ENCODE results near the gene C12orf56.

Gene C12orf56

DNA sequence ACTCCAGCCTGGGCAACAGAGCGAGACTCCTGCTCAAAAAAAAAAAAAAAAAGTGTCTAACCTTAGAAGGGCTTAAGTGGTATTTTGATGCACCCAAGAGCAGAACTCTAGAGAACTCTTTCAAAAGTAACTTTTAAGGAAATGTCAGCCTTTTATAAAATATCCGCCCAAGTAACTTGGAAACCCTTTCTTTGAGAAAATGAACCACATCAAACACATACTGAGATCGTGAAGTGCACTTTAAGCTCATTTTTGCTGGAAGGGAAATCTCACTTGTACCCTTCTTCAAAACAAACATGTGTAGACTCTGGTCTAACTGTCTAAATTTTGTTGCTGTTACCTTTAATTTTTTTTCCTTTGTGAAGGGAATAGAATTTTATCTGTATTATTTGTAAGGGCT, 5.5 kb downstream of the C12orf56 start:
- TF ChIP-seq YY1 (IDR thresholded peaks at IDR 0.05; ENCODE audit: low read depth): no peak
- TF ChIP-seq, protein P1, sequence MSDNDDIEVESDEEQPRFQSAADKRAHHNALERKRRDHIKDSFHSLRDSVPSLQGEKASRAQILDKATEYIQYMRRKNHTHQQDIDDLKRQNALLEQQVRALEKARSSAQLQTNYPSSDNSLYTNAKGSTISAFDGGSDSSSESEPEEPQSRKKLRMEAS (IDR thresholded peaks at IDR 0.05): no peak
- TF ChIP-seq ZBTB7A (IDR thresholded peaks at IDR 0.05; ENCODE audit: low read depth): no peak
- no peak for TF ChIP-seq NFIC (IDR thresholded peaks at IDR 0.05)
- no peak for TF ChIP-seq RAD21 (IDR thresholded peaks at IDR 0.05; ENCODE audit: low read depth)

DNA sequence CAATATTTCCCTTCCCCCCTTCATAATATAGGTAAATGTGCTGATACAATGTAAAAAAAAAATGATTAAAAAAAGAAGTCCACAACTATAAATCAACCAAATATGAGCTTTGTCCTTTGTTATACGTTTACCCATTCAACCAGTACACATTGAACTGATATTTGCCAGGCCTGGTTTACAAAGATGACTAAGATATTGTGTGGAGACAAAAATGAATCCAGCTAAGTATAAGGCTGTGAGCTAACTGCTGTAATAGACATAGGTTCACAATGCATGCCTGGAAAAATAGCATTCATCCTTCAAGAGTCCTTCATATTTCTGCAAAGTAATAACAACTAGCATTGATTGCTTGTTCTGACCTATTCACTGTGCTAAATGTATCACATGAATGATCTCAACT, 6.9 kb downstream of the C12orf56 start:
- no peak for TF ChIP-seq FOXM1 (IDR thresholded peaks at IDR 0.05; ENCODE audit: borderline replicate concordance, low read depth)
- TF ChIP-seq YY1 (IDR thresholded peaks at IDR 0.05; ENCODE audit: low read depth): no peak
- TF ChIP-seq, protein P1 (IDR thresholded peaks at IDR 0.05): no peak
- no peak for TF ChIP-seq TAF1 (IDR thresholded peaks at IDR 0.05; ENCODE audit: low read depth)
- no peak for TF ChIP-seq TEAD4 (IDR thresholded peaks at IDR 0.05)
- TF ChIP-seq TCF12 (IDR thresholded peaks at IDR 0.05; ENCODE audit: low read depth): no peak
- TF ChIP-seq CREB1 (IDR thresholded peaks at IDR 0.05; ENCODE audit: low read depth): no peak
- TF ChIP-seq CEBPB (IDR thresholded peaks at IDR 0.05): no peak
- TF ChIP-seq RAD21 (IDR thresholded peaks at IDR 0.05; ENCODE audit: low read depth): no peak
- TF ChIP-seq, protein P2, sequence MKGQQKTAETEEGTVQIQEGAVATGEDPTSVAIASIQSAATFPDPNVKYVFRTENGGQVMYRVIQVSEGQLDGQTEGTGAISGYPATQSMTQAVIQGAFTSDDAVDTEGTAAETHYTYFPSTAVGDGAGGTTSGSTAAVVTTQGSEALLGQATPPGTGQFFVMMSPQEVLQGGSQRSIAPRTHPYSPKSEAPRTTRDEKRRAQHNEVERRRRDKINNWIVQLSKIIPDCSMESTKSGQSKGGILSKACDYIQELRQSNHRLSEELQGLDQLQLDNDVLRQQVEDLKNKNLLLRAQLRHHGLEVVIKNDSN (IDR thresholded peaks at IDR 0.05): no peak
- no peak for TF ChIP-seq EP300 (IDR thresholded peaks at IDR 0.05; ENCODE audit: borderline replicate concordance)
- no peak for TF ChIP-seq ZBTB7A (IDR thresholded peaks at IDR 0.05; ENCODE audit: low read depth)
- no peak for TF ChIP-seq EGR1 (IDR thresholded peaks at IDR 0.05)
- TF ChIP-seq NFIC (IDR thresholded peaks at IDR 0.05): no peak
- TF ChIP-seq, protein P3, sequence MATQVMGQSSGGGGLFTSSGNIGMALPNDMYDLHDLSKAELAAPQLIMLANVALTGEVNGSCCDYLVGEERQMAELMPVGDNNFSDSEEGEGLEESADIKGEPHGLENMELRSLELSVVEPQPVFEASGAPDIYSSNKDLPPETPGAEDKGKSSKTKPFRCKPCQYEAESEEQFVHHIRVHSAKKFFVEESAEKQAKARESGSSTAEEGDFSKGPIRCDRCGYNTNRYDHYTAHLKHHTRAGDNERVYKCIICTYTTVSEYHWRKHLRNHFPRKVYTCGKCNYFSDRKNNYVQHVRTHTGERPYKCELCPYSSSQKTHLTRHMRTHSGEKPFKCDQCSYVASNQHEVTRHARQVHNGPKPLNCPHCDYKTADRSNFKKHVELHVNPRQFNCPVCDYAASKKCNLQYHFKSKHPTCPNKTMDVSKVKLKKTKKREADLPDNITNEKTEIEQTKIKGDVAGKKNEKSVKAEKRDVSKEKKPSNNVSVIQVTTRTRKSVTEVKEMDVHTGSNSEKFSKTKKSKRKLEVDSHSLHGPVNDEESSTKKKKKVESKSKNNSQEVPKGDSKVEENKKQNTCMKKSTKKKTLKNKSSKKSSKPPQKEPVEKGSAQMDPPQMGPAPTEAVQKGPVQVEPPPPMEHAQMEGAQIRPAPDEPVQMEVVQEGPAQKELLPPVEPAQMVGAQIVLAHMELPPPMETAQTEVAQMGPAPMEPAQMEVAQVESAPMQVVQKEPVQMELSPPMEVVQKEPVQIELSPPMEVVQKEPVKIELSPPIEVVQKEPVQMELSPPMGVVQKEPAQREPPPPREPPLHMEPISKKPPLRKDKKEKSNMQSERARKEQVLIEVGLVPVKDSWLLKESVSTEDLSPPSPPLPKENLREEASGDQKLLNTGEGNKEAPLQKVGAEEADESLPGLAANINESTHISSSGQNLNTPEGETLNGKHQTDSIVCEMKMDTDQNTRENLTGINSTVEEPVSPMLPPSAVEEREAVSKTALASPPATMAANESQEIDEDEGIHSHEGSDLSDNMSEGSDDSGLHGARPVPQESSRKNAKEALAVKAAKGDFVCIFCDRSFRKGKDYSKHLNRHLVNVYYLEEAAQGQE (IDR thresholded peaks at IDR 0.05; ENCODE audit: low read depth): no peak

DNA sequence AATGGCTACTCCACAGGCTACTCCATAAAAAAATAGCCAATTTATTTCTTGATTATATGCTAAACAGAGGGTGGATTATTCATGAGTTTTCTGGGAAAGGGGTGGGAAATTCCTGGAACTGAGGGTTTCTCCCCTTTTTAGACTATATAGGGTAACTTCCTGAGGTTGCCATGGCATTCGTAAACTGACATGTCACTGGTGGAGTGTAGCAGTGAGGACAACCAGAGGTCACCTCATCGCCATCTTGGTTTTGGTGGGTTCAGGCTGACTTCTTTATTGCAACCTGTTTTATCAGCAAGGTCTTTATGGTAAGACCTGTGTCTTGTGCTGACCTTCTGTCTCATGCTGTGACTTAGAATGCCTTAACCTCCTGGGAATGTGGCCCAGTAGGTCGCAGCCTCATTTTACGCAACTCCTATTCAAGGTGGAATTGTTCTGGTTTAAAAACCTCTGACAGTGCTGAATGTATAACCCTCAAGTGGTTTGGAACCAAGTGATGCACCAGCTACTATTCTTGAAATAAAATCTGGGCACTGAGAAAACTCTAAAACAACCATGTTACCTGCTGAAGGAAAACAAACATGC, 27.7 kb downstream of the C12orf56 start:
- TF ChIP-seq CREB1 (IDR thresholded peaks at IDR 0.05; ENCODE audit: low read depth) (no peak), EP300 (IDR thresholded peaks at IDR 0.05; ENCODE audit: borderline replicate concordance) (no peak), YY1 (IDR thresholded peaks at IDR 0.05; ENCODE audit: low read depth) (no peak), TEAD4 (IDR thresholded peaks at IDR 0.05) (no peak; the same call in 1 of the 2 replicates), NFIC (IDR thresholded peaks at IDR 0.05) (no peak), TAF1 (IDR thresholded peaks at IDR 0.05; ENCODE audit: low read depth) (no peak), TCF12 (IDR thresholded peaks at IDR 0.05; ENCODE audit: low read depth) (no peak), CEBPB (IDR thresholded peaks at IDR 0.05) (peak; percentile 72)

DNA sequence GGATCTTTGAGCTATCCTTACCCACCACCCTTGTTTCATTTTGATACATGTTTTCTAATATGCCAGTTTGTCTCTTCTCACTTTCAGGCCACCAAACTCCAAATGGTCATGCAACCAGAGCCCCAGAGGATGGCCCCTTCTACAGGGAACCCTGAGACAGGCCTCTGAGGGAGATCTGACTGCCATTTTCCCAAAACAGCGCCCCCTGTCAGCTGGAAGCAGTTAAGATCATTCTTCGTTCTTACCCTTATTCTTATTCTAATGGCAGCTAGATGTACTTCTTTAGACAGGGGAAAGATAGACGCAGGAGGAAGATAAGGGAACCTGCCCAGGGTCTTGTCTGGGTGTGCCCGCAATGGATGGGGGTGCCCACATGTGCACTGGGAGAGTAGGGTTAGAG, 38.4 kb downstream of the C12orf56 start:
- TF ChIP-seq TCF12 (IDR thresholded peaks at IDR 0.05; ENCODE audit: low read depth) (no peak), TAF1 (IDR thresholded peaks at IDR 0.05; ENCODE audit: low read depth) (no peak), FOXM1 (IDR thresholded peaks at IDR 0.05; ENCODE audit: borderline replicate concordance, low read depth) (no peak), NFIC (IDR thresholded peaks at IDR 0.05) (no peak), CREB1 (IDR thresholded peaks at IDR 0.05; ENCODE audit: low read depth) (no peak), ZBTB7A (IDR thresholded peaks at IDR 0.05; ENCODE audit: low read depth) (no peak), EP300 (IDR thresholded peaks at IDR 0.05; ENCODE audit: borderline replicate concordance) (no peak), CEBPB (IDR thresholded peaks at IDR 0.05) (no peak), YY1 (IDR thresholded peaks at IDR 0.05; ENCODE audit: low read depth) (no peak), RAD21 (IDR thresholded peaks at IDR 0.05; ENCODE audit: low read depth) (no peak)
- TF ChIP-seq, protein P2 (IDR thresholded peaks at IDR 0.05): no peak
- TF ChIP-seq, protein P3 (IDR thresholded peaks at IDR 0.05; ENCODE audit: low read depth): no peak

DNA sequence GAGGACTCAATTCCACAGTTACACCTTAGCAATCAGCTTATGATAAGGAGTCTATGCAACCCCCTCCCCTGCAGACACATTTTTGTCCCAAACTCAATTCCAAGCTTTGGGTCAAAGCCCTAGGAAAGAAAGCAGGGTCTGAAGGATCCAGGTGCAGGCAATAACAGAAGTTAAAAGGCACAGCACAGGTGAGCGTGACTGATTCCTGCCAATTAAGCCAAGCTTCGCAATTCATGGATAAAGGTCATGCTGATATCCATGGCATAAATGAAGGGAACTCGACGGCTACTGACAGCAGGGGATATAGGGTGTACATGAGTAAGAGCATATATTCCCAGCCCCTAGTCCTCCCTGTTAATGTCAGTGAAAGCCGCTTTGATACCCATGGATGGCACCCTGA, 39.3 kb downstream of the C12orf56 start:
- TF ChIP-seq YY1 (IDR thresholded peaks at IDR 0.05; ENCODE audit: low read depth) (no peak), TAF1 (IDR thresholded peaks at IDR 0.05; ENCODE audit: low read depth) (no peak)

DNA sequence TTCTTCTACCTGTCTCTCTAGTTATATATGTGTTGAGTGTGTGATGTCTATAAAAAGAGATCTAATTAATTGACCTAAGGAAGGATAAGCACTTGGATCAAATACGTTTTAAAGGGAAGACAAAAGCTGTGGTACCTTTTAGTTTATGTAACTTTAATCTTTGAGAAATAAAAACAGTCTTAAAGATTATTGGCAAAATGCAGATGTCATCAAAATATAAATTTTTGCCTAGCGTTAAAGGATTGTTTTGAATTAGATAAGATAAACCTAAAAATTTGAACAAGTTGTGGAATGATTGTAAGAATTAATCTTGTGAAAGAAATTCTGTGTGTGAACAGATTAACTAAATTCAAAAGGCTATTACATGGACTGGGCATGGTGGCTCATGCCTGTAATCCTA, 42.9 kb downstream of the C12orf56 start:
- TF ChIP-seq NFIC (IDR thresholded peaks at IDR 0.05): no peak
- no peak for TF ChIP-seq CEBPB (IDR thresholded peaks at IDR 0.05)
- TF ChIP-seq TEAD4 (IDR thresholded peaks at IDR 0.05): no peak
- TF ChIP-seq CREB1 (IDR thresholded peaks at IDR 0.05; ENCODE audit: low read depth): no peak
- no peak for TF ChIP-seq EGR1 (IDR thresholded peaks at IDR 0.05)
- no peak for TF ChIP-seq EP300 (IDR thresholded peaks at IDR 0.05; ENCODE audit: borderline replicate concordance)
- no peak for TF ChIP-seq TCF12 (IDR thresholded peaks at IDR 0.05; ENCODE audit: low read depth)
- TF ChIP-seq, protein P2 (IDR thresholded peaks at IDR 0.05): no peak
- TF ChIP-seq YY1 (IDR thresholded peaks at IDR 0.05; ENCODE audit: low read depth): no peak
- TF ChIP-seq RAD21 (IDR thresholded peaks at IDR 0.05; ENCODE audit: low read depth): no peak
- TF ChIP-seq, protein P1 (IDR thresholded peaks at IDR 0.05): no peak
- no peak for TF ChIP-seq ZBTB7A (IDR thresholded peaks at IDR 0.05; ENCODE audit: low read depth)
- TF ChIP-seq TAF1 (IDR thresholded peaks at IDR 0.05; ENCODE audit: low read depth): no peak
